Ovary (tissue), 9 donors: ENCODE results near the gene ARG1. TPM values are rescaled to one million over a fixed set of nuclear protein-coding genes. Genes with fewer than 3 reads are reported as not detected.
"Not testable (repeated sequence)": the region's sequence is repeated elsewhere in the genome, so short reads cannot be mapped to it uniquely, and the experiment has no call there.

Experiments used
- DNase-seq, 5 donors: peaks; one replicate each; pipeline ENCODE4 v3.0.0-alpha.2; 2019 to 2020
- H3K27ac ChIP-seq, 2 donors: fragments of 200-600 bp; one replicate each; pipeline versions ENCODE4 v1.5.1 to v1.8.0; 2019 to 2022
- H3K27me3 ChIP-seq: fragments of 200-600 bp; one replicate; pipeline ENCODE4 v1.8.0; 2022
- H3K36me3 ChIP-seq: fragments of 200-600 bp; sonication (generic); one replicate; pipeline ENCODE4 v1.5.1; 2019
- H3K4me1 ChIP-seq: one replicate; pipeline ENCODE4 v1.8.1; 2013; ENCODE audit warnings: mild to moderate bottlenecking, moderate library complexity; ENCODE audit not compliant: insufficient read depth
- H3K4me3 ChIP-seq: fragments of 200-600 bp; sonication (generic); one replicate; pipeline ENCODE4 v1.5.1; 2017
- H3K9me3 ChIP-seq, 2 donors: fragments of 200-600 bp in 1 of 2; sonication (generic) in 1 of 2; one replicate each; pipeline versions ENCODE4 v1.5.1 to v1.8.1; 2013 to 2019; ENCODE audit warnings: mild to moderate bottlenecking in 1 of 2, moderate library complexity in 1 of 2
- CTCF ChIP-seq, 3 donors: fragments of 450-650 bp in 2 of 3; fragments of 200-600 bp in 1 of 3; IDR thresholded peaks; one replicate each; pipeline versions ENCODE4 v1.5.1 to v1.8.0; 2016 to 2022; ENCODE audit warnings: antibody characterized with exemption in 3 of 3, mild to moderate bottlenecking in 1 of 3
- EP300 ChIP-seq: sonication (generic); formaldehyde crosslinking; IDR thresholded peaks from one replicate; pipeline ENCODE4 v1.6.1; 2017; ENCODE audit warnings: antibody characterized with exemption
- POLR2A ChIP-seq: fragments of 450-650 bp; IDR thresholded peaks from one replicate; pipeline ENCODE4 v1.6.1; 2017; ENCODE audit warnings: antibody characterized with exemption, mild to moderate bottlenecking, moderate library complexity
- WGBS, 3 donors: extraction: QIAGEN DNeasy Blood & Tissue Kit in 1 of 3; methylation state at CpG; one replicate each; pipeline versions ENCODE4 v1.1.5 to v1.1.7; 2013 to 2017; 5-methylcytosine and 5-hydroxymethylcytosine counted together
- intact Hi-C, 4 donors: fragments of 100-400 bp; cut with DNase I; formaldehyde crosslinking; loops; one replicate each; pipeline versions ENCODE4 v1.11.0 to v1.15.1; 2022 to 2023
- polyA plus RNA-seq, 2 donors: library from polyadenylated mRNA; stranded (reverse); fragments of 200-250 nt in 1 of 2; fragments of 350-450 nt in 1 of 2; fragmentation: Illumina TruSeq in 1 of 2; extraction: RNeasy Lipid Tissue Mini Kit (QIAGEN cat#74804) in 1 of 2; gene quantifications; one replicate each; pipeline ENCODE4 v1.2.3, GENCODE V29; 2013 to 2014
- total RNA-seq, 7 donors: library from RNA; depleted of rRNA in 2 of 7; stranded (reverse); fragments of >200 nt in 2 of 7; fragmentation: NEBNext Ultra II Directional in 3 of 7; extraction: Animal tissue kit (Norgen Biotek cat#: 25700) in 3 of 7; gene quantifications; one replicate each; pipeline versions ENCODE4 v1.1.0 to v1.2.4, GENCODE V29; 2016 to 2023
- donor health status: DM: no; HTN: no; CAD: no; lungs with moderate emphysema.
- donor health status: DM: no; HTN: no; CAD: no.
- donor health status: Bipolar disorder and iron deficiency.
- donor health status: DM: yes; HTN: yes; CAD: no.
- donor health status: DM: no; HTN: no; CAD: no.
- donor health status: DM: yes; HTN: yes; CAD: no.

Gene ARG1
- total and polyA plus RNA-seq, 9 donors: 0.08 to 0.69 (median 0.30) TPM; not detected in 4

GRCh38 chr6:131532580-131533039 lies 40.4 kb upstream of the ARG1 start:
- intact Hi-C loops: no loop called here
- TF ChIP-seq POLR2A (no peak), EP300 (no peak), CTCF (IDR thresholded peaks at IDR 0.05) (no peak)
- Histone ChIP-seq H3K4me1 (no peaks in the 10 kb centered on the region), H3K9me3 (no peaks in the 10 kb centered on the region), H3K36me3 (no peaks in the 10 kb centered on the region), H3K27me3 (no peaks in the 10 kb centered on the region), H3K4me3 (no peak overlapping the region), H3K27ac (no peak overlapping the region)
- no peak for DNase-seq
- WGBS, 3 donors: 75 to 78% (median 78%) methylated on average over 3 of the region's 3 CpGs

- H3K27ac ChIP-seq, H3K27me3 ChIP-seq, DNase-seq, intact Hi-C loops, H3K36me3 ChIP-seq, H3K9me3 ChIP-seq, H3K4me3 ChIP-seq, H3K4me1 ChIP-seq: not testable (repeated sequence)
- 78 to 84% (median 82%) methylated on average over 4 of the region's 4 CpGs for WGBS, 3 donors
Observed at GRCh38 chr6:131538615-131539014, 34.4 kb upstream of the ARG1 start.

- TF ChIP-seq CTCF (IDR thresholded peaks at IDR 0.05): no peak
- TF ChIP-seq EP300: no peak
- no peak for TF ChIP-seq POLR2A
- intact Hi-C loops: no loop called here
- Histone ChIP-seq H3K27me3 (no peaks in the 10 kb centered on the region), H3K27ac (no peak overlapping the region), H3K4me1 (no peaks in the 10 kb centered on the region), H3K4me3 (no peak overlapping the region), H3K9me3 (no peaks in the 10 kb centered on the region), H3K36me3 (no peaks in the 10 kb centered on the region)
- 70 to 78% (median 74%) methylated on average over 2 of the region's 2 CpGs for WGBS, 3 donors
- no peak for DNase-seq
Observed at GRCh38 chr6:131545317-131545716, 27.7 kb upstream of the ARG1 start.

- no peak for DNase-seq
- intact Hi-C loops: no loop called here
- Histone ChIP-seq H3K36me3 (no peaks in the 10 kb centered on the region), H3K27ac (no peak overlapping the region), H3K27me3 (no peaks in the 10 kb centered on the region), H3K4me3 (no peak overlapping the region), H3K9me3 (no peaks in the 10 kb centered on the region), H3K4me1 (no peaks in the 10 kb centered on the region)
- TF ChIP-seq EP300: no peak
- TF ChIP-seq POLR2A: no peak
- no peak for TF ChIP-seq CTCF (IDR thresholded peaks at IDR 0.05)
- WGBS, 3 donors: 61 to 78% (median 73%) methylated on average over 6 of the region's 6 CpGs
Observed at GRCh38 chr6:131547488-131547887, 25.5 kb upstream of the ARG1 start.

- Histone ChIP-seq H3K9me3 (no peaks in the 10 kb centered on the region), H3K4me1 (no peaks in the 10 kb centered on the region), H3K36me3 (no peaks in the 10 kb centered on the region), H3K4me3 (no peak overlapping the region), H3K27me3 (no peaks in the 10 kb centered on the region), H3K27ac (no peak overlapping the region)
- DNase-seq: no peak
- TF ChIP-seq EP300 (no peak), POLR2A (no peak), CTCF (IDR thresholded peaks at IDR 0.05) (no peak)
- intact Hi-C loops: no loop called here
- WGBS, 3 donors: 61 to 82% (median 73%) methylated on average over 1 of the region's 1 CpG
Observed at GRCh38 chr6:131548441-131548840, 24.6 kb upstream of the ARG1 start.
